Ovary (tissue), 1 donor: Measurements from ENCODE around the gene CYSTM1.

Experiments
- EP300 ChIP-seq: sonication (generic); formaldehyde crosslinking; IDR thresholded peaks from one replicate; pipeline ENCODE4 v1.6.1; 2017; ENCODE audit warnings: antibody characterized with exemption
- POLR2A ChIP-seq: fragments of 450-650 bp; IDR thresholded peaks from one replicate; pipeline ENCODE4 v1.6.1; 2017; ENCODE audit warnings: antibody characterized with exemption, mild to moderate bottlenecking, moderate library complexity

DNA sequence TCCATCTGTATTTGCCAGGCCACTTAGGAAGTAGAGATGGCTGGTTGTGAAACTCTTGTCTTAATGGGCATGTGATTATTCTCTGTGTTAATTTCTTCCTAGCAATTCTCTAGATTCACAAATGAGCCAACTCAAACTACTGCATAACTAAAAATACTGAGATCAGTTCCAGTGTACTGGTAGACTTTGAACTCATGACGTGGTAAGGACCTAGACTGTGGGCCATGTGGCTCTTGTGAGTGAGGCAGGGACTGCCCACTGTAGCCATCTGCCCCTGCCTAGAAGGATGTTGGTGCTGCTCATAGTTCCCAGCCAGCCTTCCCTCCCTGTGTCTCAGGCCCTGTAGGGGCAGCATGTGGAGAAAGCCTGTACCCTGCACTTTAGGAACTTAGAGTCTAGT is 47.4 kb downstream of the CYSTM1 start:
- TF ChIP-seq EP300 (no peak), POLR2A (no peak)
